ENCODE results near the gene CFAP161.

Gene CFAP161

DNA sequence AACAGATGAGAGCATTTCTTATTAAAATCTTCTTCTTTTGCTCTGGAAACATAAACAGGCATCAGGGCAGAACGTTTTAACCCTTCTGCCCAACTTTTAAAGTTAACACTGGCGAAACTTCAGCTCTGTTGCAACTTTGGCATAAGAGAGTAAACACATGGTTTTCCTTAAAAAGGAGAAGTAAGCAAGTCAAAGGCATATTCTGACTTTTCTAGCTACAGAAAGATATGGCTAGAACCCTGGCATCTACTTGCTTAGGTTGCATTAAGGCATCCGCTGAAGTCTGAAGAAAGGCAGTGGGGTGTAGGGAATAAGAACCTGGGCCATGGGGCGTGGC is 49.3 kb downstream of the CFAP161 start:
- DNase-seq (ENCODE audit: low read depth in 2 of 2), result no peak

DNA sequence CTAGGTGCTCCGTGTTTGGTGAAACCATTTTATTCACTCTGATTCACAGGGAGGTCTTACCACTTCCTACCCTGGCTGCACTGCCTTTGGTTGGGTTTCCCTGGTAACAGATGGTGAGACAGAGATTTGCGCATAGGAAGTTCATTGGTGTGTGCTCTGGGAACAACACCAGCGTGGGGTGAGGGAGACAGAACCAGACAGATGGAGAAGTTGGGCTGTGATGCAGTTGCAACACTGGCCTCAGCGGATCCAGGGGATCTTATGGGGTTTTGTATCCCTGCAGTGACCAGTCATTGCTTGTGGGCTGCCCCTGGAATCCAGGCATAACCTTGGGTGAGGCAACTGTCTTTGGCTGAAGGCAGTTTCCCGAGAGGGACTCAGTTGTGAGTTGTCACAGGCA is 50.1 kb downstream of the CFAP161 start:
- no peak for DNase-seq (ENCODE audit: low read depth in 2 of 2)

DNA sequence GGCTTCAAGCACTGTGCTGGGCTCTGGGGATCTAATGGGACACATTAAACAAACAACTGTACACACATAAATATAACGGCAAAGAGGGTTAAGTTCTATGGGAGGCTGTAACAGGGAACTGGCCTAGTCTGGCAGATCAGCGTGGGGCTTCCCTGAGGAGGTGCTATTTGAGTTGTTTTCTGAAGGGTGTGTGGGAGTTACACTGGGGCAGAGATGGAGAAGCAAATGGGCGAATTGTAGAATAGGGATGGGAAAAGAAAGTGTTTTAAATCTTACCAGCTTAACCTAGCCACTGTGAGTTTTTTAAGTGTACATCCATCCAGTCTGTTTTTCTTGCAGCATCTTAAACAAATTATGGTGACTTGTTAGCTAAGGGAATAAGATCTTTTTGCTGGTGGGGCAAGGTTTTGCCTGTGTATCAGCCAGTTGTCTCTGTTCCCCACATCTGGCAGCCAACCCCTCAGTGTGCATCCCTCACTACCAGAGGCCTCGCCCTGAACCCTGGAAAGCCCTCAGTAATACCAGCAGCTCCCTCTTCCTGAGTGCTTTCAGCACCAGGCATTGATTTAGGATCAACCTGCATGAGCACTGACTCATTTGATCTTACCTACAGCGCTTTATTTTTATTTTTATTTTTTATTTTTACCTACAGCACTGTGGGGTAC is 51.7 kb downstream of the CFAP161 start:
- no peak for DNase-seq (ENCODE audit: low read depth in 2 of 2)

DNA sequence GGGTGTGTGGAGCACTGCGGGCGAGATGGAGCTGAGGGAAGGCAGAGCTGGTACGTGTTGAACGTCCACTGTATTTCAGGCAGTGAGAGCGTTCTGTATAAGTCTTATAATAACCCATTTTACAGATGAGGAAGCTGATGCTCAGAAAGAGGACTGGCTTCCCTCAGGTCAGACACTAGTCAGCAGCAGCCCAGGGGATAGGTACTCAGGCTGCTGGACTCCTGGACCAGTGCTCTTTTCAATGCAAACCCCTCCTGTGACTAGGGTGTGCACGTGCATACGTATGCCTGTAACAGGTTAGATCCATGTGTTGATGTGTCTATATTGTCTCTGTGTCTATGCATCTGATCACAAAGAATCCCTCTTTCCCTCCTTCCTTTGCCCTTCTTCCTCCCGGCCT is 54.3 kb downstream of the CFAP161 start:
- DNase-seq (ENCODE audit: low read depth in 2 of 2), result no peak

DNA sequence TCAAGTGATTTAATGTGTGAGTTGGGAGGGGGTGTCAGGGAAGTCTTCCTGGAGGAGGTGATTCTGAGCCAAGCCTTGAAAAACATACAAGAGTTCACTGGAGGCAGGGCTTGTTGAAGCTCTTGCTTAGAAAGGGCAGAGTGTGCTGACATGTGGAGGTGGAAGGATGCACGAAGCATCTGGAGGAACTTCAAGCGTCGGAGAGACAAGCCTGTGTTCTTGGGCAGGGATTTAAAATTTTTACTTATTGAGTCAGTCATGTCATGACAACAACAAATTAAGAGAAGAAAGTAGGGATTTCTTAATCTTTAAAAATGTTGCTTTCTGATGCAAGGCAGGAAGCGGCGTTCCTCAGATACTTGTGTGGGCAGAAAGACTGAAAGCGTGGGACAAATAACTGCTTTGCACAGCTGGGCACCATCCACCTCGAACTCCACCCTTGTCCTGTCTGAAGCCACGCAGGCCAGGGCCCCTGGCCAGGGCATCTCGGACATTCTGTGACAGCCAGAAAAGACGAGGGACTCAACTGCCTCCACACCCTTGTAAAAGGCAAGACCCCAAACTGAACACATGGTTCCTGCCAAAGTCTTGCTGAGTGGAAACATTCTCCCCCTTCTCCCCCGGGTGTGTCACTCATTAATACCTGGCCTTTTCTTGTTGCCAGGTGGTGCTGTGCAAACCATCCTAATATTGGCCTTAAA is 55.7 kb downstream of the CFAP161 start:
- DNase-seq (ENCODE audit: low read depth in 2 of 2), result no peak

DNA sequence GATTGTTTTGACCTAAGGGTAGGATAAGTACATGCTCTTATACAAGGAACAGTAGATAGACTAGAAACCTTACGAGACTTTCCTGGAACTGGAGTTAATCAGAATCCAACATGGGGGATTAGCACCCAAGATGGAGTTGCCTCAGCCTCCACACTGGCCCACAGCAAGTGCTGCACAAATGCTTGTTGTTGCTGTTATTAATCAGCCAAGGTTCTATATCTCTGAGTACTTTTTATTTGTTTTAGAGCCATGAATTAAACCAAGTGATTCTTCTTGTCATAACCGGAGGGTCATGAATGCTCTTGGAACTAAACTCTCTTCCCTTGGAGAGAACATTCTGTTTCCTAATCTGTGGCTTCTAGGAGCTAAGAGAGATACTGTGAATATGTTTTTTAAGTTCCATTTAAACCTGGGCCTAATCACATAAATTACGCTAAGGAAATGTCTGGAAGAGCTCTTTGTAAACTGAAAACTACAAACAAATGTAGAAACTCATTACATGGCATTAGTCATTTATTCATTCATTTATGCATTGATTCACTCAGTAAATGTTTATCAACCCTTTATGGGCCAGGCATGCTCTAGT is 56.9 kb downstream of the CFAP161 start:
- DNase-seq (ENCODE audit: low read depth in 2 of 2), result no peak

DNA sequence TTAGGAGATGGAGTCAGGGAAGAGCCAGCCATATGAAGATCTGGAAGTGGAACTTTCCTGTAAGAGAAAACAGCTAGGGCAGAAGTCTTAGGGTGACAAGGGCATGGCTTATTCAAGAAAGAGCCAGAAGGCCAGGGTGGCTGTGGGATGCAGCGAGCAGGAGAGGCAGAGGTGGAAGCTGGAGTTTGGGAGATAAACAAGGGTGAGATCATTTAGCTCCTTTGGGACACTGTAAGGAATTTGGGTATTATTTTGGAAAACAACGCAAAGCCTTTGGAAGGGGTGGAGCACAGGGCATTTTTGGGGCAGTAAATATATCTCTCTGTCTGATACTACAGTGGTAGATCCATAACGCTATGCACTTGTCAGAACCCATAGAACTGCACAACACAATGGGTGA is 57.6 kb downstream of the CFAP161 start:
- no peak for DNase-seq (ENCODE audit: low read depth in 2 of 2)

DNA sequence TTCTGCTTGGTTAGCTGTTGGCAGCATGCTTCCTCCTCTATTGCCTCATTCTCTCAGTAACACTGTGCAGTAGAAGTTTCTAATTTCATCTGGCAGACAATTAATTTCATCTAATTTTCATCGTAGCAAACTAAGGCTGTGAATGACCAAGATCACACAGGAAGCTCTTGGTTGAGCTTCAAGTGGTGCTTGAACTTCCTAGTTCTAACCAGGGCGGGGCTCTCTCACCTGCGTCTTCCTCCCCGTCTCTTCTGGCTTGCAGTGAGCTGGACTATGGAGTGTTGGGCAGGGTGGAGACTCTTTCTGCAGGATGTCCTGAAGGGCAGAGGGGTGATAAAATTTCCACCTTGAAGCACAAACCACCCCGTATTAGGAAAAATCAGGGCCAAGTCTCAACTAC is 60.7 kb downstream of the CFAP161 start:
- no peak for DNase-seq (ENCODE audit: low read depth in 2 of 2)

DNA sequence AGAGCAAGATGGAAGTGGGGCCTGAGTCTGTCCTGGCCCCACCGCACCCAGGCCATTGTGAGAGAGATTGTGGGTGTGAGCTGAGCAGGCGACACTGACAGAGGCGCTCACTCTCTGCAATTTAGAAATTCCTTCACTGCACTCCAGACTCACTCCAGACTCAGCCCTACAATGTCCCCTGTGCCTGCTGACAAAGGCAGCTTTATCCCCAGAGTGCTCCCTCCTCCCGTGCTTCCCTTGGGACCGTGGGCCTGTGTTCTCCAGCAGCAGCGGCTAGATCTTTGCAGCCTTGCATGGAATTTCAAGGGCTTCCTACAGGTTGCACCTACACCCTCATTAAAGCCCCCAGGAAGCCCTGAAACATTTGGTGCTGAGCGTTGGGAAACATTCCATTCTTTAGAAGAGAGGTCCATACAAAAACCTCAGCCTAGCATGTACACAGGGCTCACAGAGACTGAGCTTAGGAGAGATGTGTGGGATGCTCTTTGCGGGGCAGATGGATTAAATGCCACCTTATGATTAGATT is 61.3 kb downstream of the CFAP161 start:
- no peak for DNase-seq (ENCODE audit: low read depth in 2 of 2)

DNA sequence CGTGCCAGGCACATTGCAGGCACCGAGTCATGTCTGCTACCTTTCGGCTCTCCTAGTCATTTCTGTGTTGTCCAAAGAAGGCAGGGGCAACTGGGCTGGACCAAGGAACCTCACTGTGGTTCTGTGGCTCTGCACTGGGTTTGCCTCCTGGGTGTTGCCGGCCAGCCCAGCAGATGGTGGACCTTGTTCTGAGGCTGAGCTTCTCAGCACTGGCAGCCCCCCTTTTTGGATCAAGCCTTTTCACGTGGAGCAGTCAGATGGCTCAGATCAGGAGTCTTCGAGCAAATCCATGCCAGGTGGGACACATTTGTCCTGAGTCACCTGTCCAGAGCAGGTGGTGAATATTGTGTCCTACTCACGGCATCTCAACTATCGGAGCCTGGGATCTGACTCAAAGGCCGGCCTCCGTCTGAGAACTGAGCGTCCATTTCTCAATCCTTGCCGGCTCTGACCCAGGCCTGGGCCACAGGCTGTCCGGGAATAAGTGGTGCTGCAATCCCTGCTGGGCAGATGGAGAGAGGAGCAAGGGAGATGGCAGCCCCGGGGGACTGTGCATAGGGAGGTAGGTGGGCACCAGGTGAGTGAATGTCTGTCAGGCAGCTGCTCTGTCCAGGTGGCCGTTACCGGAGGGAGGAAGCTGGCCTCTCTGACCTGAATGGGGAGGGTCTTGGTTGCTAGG is 62.6 kb downstream of the CFAP161 start, which contains the start of gene IL16:
Gene IL16, plus strand, starts transcription at position 304 of the 679 bp plus-strand sequence. CDS start 28,521 bp downstream, outside the sequence.
- no peak for DNase-seq (ENCODE audit: low read depth in 2 of 2)

DNA sequence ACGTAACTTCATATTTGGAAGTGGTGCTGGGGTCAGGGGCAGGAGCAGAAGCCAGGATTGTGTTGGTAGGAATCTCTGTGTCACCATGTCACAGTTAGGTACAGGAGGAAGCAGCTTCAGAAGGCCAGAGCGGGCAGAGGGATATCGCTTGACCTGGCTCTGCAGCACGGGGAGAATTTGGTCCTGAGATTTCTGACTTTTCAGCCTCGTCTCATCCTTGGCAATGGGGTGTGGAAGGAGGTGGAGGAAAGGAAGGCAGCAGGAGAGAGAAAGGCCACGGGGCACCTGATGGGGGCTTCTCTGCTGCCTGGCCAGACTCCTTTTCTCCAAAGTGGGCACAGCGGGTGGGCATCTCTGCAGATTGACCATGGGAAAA is 63.2 kb downstream of the CFAP161 start:
- DNase-seq (ENCODE audit: low read depth in 2 of 2), result no peak

DNA sequence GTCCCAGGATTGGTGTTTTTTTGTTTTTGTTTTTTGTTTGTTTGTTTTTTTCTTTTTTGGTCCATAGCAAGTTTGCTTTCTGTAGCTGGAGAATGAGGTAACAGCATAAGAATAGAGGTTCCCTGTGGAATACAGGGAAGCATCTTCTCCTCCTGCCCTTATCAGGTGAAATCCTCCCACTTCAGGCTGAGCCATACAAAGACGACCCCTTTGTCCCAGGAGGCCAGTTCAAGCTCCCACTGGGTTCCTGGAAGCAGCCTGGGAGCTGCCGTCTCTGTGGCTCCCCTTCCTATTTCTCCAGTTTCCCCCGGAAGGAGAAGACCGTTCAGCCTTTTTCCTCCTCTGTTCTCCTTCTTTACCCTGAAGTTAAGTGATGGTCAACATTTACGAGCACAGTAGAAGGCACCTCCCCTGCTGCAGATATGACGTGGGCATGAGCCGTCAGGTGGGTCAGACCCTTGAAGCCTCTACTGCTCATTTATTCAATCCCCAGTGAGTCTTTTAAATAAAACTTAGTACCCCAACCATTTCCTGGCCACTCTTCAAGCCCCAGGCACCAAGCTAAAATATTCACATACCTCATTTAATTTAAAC is 63.7 kb downstream of the CFAP161 start:
- no peak for DNase-seq (ENCODE audit: low read depth in 2 of 2)
